Measurements from ENCODE around the gene CNDP1. TPM values are rescaled to one million over a fixed set of nuclear protein-coding genes. Genes with fewer than 3 reads are reported as not detected.

CNDP1 gene
- polyA plus RNA-seq, 1 donor (not counting 4 experiments of a cell fraction or from before 2014, with no cell fraction given), result not detected

DNA sequence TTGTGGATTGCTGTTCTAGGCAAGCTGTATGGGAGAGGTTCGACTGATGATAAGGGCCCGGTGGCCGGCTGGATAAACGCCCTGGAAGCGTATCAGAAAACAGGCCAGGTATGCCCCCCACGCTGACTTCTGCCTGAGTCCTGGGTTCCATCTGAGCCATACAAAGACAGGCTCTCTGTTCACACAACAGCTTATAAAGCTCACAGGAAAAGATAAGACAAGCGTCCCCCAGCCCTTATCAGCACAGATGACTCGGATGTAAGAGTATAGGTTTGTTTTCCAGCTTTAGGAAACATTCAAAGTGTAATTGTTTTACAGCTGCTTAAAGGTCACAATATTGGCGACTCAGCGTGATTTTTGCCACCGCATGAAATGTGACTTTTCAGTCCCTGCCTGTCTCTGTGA lies 25.5 kb upstream of the CNDP1 start:
- TF ChIP-seq, protein P1, sequence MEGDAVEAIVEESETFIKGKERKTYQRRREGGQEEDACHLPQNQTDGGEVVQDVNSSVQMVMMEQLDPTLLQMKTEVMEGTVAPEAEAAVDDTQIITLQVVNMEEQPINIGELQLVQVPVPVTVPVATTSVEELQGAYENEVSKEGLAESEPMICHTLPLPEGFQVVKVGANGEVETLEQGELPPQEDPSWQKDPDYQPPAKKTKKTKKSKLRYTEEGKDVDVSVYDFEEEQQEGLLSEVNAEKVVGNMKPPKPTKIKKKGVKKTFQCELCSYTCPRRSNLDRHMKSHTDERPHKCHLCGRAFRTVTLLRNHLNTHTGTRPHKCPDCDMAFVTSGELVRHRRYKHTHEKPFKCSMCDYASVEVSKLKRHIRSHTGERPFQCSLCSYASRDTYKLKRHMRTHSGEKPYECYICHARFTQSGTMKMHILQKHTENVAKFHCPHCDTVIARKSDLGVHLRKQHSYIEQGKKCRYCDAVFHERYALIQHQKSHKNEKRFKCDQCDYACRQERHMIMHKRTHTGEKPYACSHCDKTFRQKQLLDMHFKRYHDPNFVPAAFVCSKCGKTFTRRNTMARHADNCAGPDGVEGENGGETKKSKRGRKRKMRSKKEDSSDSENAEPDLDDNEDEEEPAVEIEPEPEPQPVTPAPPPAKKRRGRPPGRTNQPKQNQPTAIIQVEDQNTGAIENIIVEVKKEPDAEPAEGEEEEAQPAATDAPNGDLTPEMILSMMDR (optimal IDR thresholded peaks at IDR 0.05 in 1 of 3, IDR thresholded peaks at IDR 0.05 in 1 of 3, conservative IDR thresholded peaks at IDR 0.05 in 1 of 3; ENCODE audit: extremely low read depth in 1 of 3, insufficient read depth in 2 of 3, low read length in 3 of 3), result no peak
- no peak for TF ChIP-seq EZH2 (IDR thresholded peaks at IDR 0.05; ENCODE audit: low read length)
- Histone ChIP-seq H3K9ac (ENCODE audit: control insufficient read depth, extremely low read depth, insufficient read depth, low read length) (no peak overlapping the region), H3K4me3 (ENCODE audit: control insufficient read depth in 2 of 3, extremely low read depth in 1 of 3, insufficient read depth in 2 of 3, low read depth in 1 of 3, low read length in 3 of 3) (no peak overlapping the region), H3K4me2 (ENCODE audit: control insufficient read depth, extremely low read depth, insufficient read depth, low read depth, low read length) (no peak overlapping the region), H2AFZ (ENCODE audit: control insufficient read depth, low read length) (no peak overlapping the region), H3K36me3 (ENCODE audit: control insufficient read depth in 2 of 2, extremely low read depth in 1 of 2, insufficient read depth in 2 of 2, low read length in 2 of 2) (peaks cover 41 to 49% of the 10 kb centered on the region in 2 experiments), H3K27me3 (ENCODE audit: control insufficient read depth, extremely low read depth, insufficient read depth, low read length) (no peaks in the 10 kb centered on the region), H3K9me3 (ENCODE audit: control insufficient read depth, low read depth, low read length) (no peaks in the 10 kb centered on the region), H3K9me1 (ENCODE audit: control insufficient read depth, extremely low read depth, insufficient read depth, low read length) (no peaks in the 10 kb centered on the region), H4K20me1 (ENCODE audit: control insufficient read depth, extremely low read depth, insufficient read depth, low read length) (no peaks in the 10 kb centered on the region), H3K79me2 (ENCODE audit: control insufficient read depth, insufficient read depth, low read length) (peaks cover 23% of the 10 kb centered on the region), H3K4me1 (ENCODE audit: control insufficient read depth, extremely low read depth, insufficient read depth, low read length) (no peaks in the 10 kb centered on the region), H3K27ac (ENCODE audit: control insufficient read depth, insufficient read depth, low read length) (no peak overlapping the region)
- FAIRE-seq (no peak), DNase-seq (ENCODE audit: low read depth, low spot score) (no peak)
- dilution Hi-C loops (cut with MboI; ENCODE audit: extremely low pct_ligation_motif_present, low sequenced_read_pairs), result no loop called here

DNA sequence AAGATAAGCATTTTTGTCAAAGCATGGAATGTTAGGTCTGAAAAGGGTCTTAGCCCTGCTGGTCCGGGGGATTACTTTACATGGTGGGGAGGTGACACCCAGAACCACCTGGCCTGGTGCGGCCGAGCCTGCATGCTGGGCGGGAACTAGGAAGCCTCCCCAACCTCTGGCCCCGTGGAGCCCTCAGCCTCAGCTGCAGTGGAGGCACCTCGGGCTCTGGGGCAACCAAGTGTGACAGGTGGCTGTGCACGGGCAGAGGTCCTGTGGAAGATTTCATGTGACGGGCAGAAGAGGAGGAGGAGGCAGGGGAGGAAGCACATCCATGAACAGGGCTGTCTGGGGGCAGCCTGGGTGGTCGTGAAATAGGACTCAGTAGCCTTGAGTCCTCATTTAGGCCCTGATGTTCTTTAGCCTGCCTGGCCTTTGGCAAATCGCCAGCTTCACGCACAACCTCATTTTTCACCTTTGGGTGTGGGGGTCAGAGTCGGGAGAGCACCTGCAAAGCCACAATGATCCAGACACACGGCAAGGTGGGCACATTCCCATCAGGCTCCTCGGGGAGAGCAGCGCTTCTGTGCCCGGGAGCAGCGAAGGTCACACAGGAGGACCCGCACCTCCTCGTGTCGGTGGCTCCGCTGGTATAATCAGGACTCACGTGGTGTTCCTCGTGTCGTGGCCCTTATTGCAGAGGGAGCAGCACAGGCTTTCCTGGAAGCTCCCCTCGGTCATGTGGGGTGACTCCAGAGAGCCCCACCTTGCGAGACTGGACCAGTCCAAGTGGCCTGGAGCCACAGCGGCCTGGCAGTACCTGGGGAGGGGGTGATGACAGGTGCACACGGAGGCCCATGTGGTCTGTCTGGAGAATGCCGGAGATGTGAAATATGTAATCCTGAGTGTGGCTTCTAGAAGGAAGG lies 24.2 kb upstream of the CNDP1 start:
- no peaks in the 10 kb centered on the region for H3K27me3 ChIP-seq (ENCODE audit: control insufficient read depth, extremely low read depth, insufficient read depth, low read length)
- no peak overlapping the region for H3K4me2 ChIP-seq (ENCODE audit: control insufficient read depth, extremely low read depth, insufficient read depth, low read depth, low read length)
- no peaks in the 10 kb centered on the region for H3K4me1 ChIP-seq (ENCODE audit: control insufficient read depth, extremely low read depth, insufficient read depth, low read length)
- DNase-seq (ENCODE audit: low read depth, low spot score) (no peak), FAIRE-seq (no peak)
- H3K27ac ChIP-seq (ENCODE audit: control insufficient read depth, insufficient read depth, low read length), result no peak overlapping the region
- no peaks in the 10 kb centered on the region for H3K9me1 ChIP-seq (ENCODE audit: control insufficient read depth, extremely low read depth, insufficient read depth, low read length)
- no peak overlapping the region for H3K4me3 ChIP-seq (ENCODE audit: control insufficient read depth in 2 of 3, extremely low read depth in 1 of 3, insufficient read depth in 2 of 3, low read depth in 1 of 3, low read length in 3 of 3)
- dilution Hi-C loops (cut with MboI; ENCODE audit: extremely low pct_ligation_motif_present, low sequenced_read_pairs), result no loop called here
- H4K20me1 ChIP-seq (ENCODE audit: control insufficient read depth, extremely low read depth, insufficient read depth, low read length), result no peaks in the 10 kb centered on the region
- no peak overlapping the region for H3K9ac ChIP-seq (ENCODE audit: control insufficient read depth, extremely low read depth, insufficient read depth, low read length)
- no peak for TF ChIP-seq EZH2 (IDR thresholded peaks at IDR 0.05; ENCODE audit: low read length)
- TF ChIP-seq, protein P1 (optimal IDR thresholded peaks at IDR 0.05 in 1 of 3, IDR thresholded peaks at IDR 0.05 in 1 of 3, conservative IDR thresholded peaks at IDR 0.05 in 1 of 3; ENCODE audit: extremely low read depth in 1 of 3, insufficient read depth in 2 of 3, low read length in 3 of 3), result no peak
- peaks cover 17% of the 10 kb centered on the region for H3K79me2 ChIP-seq (ENCODE audit: control insufficient read depth, insufficient read depth, low read length)
- H3K9me3 ChIP-seq (ENCODE audit: control insufficient read depth, low read depth, low read length), result no peaks in the 10 kb centered on the region
- no peak overlapping the region for H2AFZ ChIP-seq (ENCODE audit: control insufficient read depth, low read length)
- H3K36me3 ChIP-seq (ENCODE audit: control insufficient read depth in 2 of 2, extremely low read depth in 1 of 2, insufficient read depth in 2 of 2, low read length in 2 of 2), result peaks cover 35 to 44% of the 10 kb centered on the region in 2 experiments
